Endometrial microvascular endothelial cells (primary cell): Measurements from ENCODE around the gene ATXN7L1. TPM values are rescaled to one million over a fixed set of nuclear protein-coding genes. Genes with fewer than 3 reads are reported as not detected.

Experiments
- in situ Hi-C: cut with HindIII; loops from 2 replicates; pipeline ENCODE4 v1.10.0; 2017; ENCODE audit warnings: low sequenced_read_pairs, low pct_unique_long_range_greater_than_20kb; ENCODE audit errors: inconsistent ontology term
- total RNA-seq: library from RNA; depleted of rRNA; stranded (reverse); fragments of >200 nt; gene quantifications from one replicate; pipeline ENCODE4 v1.2.3, GENCODE V29; 2015; ENCODE audit errors: inconsistent ontology term

Gene ATXN7L1
- total RNA-seq, 1 donor from 2014 or later: 4.8 TPM

DNA sequence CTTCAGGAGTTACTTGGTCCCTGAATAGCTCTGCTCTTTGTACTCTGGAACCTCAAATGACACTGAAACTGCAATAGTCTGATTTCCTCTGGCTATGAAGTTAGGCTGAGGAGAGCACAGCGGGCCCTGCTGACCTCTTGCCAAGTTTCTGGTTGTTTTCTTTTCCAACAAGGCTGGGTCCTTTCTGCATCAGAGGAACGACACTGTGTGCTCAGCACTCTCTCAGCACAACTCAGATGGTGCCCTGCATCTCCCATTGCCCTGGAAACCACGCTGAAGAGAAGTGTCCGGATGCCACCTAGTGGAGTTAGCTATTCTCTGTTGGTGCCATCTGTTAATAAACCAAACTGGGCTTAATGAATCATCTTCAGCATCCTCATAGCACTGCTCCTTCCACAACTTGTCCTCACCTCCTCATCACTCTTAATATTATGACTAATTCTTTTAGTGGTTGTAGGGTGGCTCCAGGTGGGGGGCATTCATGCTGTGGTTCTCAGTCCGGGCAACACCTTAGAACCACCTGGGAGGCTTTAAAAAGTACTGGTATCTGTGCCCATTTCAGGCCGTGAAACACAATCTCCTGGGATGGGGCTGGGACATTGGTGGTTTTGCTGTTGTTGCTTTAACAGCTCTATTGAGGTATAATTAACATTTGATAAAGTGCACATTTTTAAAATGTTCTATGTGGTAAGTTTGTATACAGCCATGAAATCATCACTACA, 286.9 kb downstream of the ATXN7L1 start:
- in situ Hi-C loops: no loop called here

DNA sequence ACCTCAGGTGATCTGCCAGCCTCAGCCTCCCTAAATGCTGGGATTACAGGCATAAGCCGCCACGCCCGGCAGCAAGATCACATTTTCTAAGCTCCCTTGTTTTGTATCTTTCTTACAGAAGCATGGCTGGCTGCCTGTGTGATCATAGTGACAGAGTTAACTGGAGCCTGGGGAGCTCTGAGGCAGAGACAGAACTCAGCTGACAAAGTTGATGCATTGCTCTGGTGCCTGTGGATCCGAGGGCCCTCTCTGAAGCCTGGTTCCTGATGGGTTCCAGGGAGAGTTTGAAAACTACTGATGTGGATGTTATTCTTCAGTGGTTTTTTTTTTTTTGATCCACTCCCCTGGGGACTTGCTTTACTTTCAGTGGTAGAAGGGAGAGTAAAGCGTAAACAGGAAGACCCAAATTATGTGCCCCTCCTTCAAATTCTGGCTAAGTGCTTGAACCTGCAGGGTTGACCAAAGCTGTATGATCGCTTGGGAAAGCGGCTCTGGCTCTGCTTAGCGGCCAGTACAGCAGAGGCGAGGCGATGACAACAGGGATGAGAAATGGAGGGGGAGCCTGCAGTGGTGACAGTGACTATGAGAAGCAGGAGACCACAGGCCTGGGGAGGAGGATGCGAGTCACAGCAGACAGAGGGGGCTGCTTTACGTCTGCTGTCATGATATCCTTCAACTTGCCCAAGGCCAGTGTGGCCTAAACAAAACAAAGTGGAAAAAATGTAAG, 288.3 kb downstream of the ATXN7L1 start:
- in situ Hi-C loops: no loop called here

DNA sequence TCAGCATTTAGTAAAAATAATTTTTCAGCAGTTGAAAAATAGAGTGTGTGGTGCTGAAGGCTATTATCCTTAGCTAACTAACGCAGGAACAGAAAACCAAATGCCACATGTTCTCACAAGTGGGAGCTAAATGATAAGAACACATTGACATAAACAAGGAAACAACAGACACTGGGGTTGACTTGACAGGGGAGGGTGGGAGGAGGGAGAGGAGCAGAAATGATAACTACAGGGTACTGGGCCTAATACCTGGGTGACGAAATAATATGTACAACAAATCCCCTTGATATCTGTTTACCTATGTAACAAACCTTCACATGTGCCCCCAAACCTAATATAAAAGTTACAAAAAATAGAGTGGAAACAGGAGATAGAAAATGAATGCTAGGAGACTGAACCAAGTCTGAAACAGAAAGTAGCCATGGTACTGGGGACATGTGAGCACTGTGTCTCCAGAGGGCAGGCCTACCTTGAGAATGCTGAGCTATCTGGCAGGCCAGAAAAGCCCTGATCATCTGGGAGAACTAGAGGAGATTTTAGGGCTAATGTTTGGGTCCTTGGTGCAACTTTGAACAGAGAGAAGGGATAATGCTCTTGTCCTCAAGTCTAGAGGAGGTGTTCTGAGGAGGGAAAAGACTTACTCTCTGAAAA, 290.4 kb downstream of the ATXN7L1 start:
- in situ Hi-C loops: no loop called here

DNA sequence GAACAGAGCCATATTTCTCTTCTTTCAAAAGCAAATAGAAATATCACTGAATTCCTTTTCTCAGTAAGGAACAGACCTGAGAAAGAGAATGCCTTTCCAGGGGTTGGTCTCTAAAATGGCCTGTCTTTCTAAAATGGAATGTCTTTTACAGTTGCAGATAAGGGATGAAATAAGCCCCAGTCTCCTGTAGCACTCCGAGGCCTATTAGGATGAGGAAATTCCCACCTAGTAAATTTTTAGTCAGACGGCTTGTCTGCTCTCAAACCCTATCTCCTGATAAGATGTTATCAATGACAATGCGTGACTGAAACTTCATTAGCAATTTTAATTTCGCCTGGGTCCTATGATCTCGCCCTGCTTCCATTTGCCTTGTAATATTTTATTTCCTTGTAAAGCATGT, 292.2 kb downstream of the ATXN7L1 start:
- in situ Hi-C loops: no loop called here

DNA sequence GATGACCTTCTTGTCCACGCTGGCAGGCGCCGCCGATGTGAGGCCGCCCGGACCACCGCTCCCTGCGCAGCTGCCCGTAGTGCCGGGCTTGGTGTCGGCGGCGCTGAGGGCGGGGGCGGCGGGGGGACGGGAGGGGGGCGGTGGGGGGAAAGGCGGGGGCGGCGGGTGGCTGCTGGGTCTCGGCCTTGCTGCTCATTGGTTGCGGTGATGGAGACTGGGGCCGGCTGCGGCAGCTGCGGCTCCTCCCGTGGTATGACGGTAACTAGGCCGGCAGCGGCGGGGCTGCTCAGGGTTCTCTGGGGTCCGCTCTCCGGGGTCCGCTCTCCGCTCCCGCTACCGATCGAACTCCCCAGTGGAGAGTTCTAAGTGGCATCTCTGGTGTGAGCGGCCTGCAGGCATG, 293.3 kb downstream of the ATXN7L1 start:
- in situ Hi-C loops: no loop called here

DNA sequence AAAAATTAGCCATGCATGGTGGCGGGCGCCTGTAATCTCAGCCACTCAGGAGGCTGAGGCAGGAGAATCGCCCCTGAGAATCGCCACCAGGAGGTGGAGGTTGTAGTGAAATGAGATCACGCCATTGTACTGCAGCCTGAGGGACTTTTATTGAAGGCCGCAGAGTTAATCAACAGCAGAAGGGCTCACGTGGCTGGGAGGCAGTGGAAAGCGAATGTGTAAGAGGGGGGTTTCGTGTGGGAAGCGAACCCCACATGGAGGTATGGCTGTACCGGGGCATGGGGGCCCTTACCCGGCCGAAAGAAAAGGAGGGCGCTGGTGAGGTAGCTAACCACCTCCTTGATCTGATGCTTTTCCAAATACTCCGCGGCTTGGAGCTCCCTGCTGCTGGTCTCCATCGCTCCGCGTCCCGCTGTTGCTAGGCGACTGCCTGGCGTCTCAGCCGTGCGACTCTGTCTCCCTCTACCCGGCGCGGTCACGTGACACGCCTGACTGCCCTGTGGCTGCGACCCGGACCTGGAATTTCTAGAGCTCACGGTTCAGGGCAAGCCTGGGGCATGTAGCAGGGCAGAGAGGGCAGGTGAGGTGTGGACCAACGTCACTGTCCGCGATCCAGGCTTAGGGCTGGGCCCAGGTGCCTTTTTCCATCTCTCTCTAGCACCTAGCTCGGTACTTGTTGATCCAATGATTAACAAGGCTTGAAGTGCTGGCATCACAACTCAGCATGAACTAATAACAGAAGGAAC, 295.2 kb downstream of the ATXN7L1 start, which contains the start of gene EFCAB10:
TSS of gene EFCAB10 (minus strand) at position 428 of the 746 bp plus-strand sequence. CDS start at position 398, 30 bp downstream.
- in situ Hi-C loops: no loop called here

DNA sequence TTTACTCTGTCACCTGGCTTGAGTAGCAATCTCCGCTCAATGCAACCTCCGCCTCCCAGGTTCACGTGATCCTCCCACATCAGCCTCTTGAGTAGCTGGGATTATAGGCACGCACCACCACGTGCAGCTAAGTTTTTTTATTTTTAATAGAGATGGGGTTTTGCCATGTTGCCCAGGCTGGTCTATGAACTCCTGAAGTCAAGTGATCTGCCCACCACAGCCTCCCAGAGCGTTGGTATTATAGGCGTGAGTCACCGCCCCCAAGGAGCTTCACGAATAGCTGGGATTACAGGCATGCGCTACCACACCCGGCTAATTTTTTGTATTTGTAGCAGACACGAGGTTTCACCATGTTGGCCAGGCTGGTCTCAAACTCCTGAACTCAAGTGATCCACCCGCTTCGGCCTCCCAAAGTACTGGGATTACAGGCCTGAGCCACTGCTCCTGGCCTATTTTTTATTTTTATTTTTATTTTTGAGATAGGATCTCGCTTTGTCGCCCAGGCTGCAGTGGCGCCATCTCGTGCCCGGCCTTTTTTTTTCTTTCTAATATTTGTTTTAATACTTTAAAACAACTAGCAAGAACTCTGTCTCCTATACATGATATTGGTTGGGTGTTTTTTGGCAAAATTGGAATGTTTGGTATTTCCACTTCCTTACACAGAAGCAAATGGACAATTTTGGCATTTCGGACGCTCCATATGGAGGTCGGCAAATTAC, 296.2 kb downstream of the ATXN7L1 start:
- in situ Hi-C loops: no loop called here

DNA sequence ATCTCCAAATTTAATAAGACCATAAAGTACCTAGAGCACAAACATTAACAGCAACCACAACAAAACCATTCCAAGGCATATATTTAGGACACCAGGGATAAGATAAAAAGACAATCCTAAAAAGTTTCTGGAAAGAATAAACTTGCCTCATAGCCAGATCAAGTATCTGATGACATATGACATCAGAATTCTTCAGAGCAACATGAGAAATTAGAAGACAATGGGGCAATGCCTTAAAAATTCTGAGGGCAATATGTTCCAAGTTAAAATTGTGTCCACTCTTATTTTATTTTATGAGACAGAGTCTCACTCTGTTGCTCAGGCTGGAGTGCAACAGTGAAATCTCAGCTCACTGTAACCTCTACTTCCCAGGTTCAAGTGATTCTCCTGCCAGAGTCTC, 297.9 kb downstream of the ATXN7L1 start:
- in situ Hi-C loops: no loop called here

DNA sequence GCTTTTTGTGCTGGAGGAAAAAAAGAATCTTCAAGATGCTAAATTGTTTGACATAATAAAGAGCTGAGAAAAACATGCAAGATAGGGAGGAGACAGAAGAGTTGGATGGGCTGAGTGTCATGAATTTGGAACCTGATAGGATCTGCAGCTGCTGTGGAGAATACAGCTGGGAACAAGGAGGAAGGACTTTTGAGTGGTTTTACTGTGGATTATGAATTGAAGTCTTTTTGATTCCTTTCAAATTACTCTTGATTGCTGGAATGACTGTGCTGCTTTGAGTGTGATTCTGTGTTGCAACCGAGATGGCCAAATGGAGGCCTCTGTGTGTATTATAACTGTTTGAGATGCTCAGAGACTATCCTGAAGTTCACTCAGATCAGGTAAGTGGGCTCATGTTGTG, 299.1 kb downstream of the ATXN7L1 start:
- in situ Hi-C loops: no loop called here

DNA sequence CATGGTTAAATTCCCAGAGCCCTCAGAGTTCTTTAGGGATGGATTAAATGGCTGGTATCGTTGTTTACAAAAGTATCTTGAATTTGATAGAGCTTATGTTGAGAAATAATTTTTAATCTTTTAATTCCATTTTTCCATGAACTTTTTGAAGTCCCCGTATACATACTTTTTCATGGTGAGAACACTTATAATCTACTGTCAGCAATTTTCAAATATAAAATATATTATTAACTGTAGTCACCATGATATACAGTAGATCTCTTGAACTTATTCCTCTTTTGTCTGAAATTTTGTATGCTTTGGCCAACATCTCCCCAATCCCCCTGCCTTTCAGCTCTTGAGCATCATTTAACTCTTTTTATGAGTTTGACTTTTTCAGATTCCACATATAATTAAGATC, 304.5 kb downstream of the ATXN7L1 start:
- in situ Hi-C loops: no loop called here

DNA sequence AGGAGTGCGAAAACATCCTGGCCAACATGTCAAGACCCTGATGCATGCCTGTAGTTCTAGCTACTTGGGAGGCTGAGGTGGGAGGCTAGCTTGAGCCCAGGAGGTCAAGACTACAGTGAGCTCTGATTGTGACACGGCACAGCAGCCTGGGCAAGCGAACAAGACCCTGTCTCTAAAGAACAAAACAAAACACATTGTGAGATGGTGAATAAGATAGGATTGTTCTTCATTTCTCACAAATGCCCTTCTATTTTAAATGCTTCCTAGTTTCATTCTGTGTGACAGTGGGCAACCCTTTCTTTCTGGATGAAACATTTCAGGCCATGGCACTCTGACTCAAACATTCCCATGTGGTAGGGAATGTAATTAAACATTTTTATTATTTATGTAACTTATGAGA, 308.6 kb downstream of the ATXN7L1 start:
- in situ Hi-C loops: no loop called here

DNA sequence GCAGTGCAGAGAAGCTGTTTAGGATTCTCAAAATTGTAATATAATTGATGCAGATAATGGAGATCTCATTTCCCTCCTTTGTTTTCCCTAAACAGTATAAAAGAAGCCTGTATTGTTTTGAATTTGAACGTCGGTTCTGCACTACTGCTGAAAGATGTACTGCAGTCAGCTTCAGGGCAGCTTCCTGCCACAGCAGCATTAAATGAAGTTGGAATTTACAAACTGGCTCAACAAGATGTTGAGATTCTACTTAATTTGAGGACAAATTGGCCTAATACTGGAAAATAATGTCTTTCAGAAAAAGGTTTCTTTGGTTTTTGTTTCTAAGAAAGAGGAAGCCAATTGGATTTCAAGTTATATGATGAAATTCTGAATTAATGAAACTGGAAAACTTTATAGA, 309.4 kb downstream of the ATXN7L1 start:
- in situ Hi-C loops: no loop called here

DNA sequence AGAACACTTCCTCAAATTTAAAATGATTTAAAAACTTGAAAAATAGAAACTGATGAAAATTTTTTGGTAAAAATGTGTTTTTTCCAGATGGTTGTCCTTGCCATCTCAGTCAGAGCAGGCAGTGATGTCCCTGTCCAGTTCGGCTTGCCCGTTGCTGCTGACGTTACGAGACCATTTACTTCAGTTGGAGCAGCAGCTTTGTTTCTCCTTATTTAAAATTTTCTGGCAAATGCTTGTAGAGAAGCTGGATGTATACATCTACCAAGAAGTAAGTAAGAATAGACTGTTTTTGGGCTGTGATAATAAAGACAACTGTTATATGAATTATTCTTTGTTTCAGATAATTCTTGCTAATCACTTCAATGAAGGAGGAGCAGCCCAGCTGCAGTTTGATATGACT, 311.2 kb downstream of the ATXN7L1 start:
- in situ Hi-C loops: no loop called here

DNA sequence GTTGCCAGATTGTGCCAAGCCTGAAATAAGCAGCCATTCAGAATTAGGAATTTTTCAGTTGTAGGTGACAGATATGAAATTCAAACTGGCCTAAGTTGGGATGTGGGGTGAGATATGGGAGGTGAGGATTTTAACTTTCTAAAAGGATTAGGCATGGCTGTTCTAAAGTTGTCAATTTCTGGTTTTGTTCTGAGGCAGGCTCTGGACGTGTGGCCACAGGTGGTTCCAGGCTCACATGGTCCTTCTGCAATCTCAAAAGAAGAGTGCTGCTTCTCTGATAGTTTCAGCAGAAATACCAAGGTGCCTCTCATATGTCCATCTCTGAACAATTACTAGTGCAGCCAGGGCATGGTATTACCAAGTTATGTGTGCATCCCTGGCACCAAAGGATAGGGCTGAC, 316.5 kb downstream of the ATXN7L1 start:
- in situ Hi-C loops: no loop called here

Other genes with a start within 250 kb of the ATXN7L1 start
- gene CDHR3, start 86.7 kb upstream of the ATXN7L1 start, total RNA-seq: not detected
- gene SYPL1, start 235.7 kb upstream of the ATXN7L1 start, total RNA-seq: 92.0 TPM